Kidney (tissue), 14 donors: ENCODE data around the gene USP33. TPM values are rescaled to one million over a fixed set of nuclear protein-coding genes. Genes with fewer than 3 reads are reported as not detected.

Source experiments
- DNase-seq, 5 donors: peaks; one replicate each; pipeline ENCODE4 v3.0.0-alpha.2; 2013 to 2020
- FAIRE-seq: peaks from 2 replicates; lab custom pipeline; 2012; peaks lifted over from hg19 to GRCh38; lab: Jason Lieb, UNC
- H3K27ac ChIP-seq, 2 donors: one replicate each; pipeline ENCODE4 v1.7.0; 2013; ENCODE audit warnings: low read depth in 2 of 2, low read length in 2 of 2, inconsistent platforms in 1 of 2
- H3K27me3 ChIP-seq: one replicate; pipeline ENCODE4 v1.7.1; 2013; ENCODE audit warnings: low read length, inconsistent platforms; ENCODE audit not compliant: control insufficient read depth, insufficient read depth
- H3K36me3 ChIP-seq, 3 donors: one replicate each; pipeline versions ENCODE4 v1.7.0 to v1.7.1; 2013; ENCODE audit warnings: low read length in 3 of 3, control low read depth in 1 of 3, inconsistent platforms in 1 of 3; ENCODE audit not compliant: insufficient read depth in 3 of 3, control insufficient read depth in 2 of 3
- H3K4me1 ChIP-seq, 3 donors: one replicate each; pipeline versions ENCODE4 v1.7.0 to v1.7.1; 2013; ENCODE audit warnings: low read length in 3 of 3, inconsistent platforms in 1 of 3, low read depth in 1 of 3; ENCODE audit not compliant: control insufficient read depth in 2 of 3, insufficient read depth in 2 of 3
- H3K4me3 ChIP-seq, 3 donors: one replicate each; pipeline versions ENCODE4 v1.7.0 to v1.8.1; 2013; ENCODE audit warnings: low read length in 3 of 3, control low read depth in 1 of 3, inconsistent platforms in 1 of 3
- H3K9ac ChIP-seq, 3 donors: one replicate each; pipeline versions ENCODE4 v1.7.0 to v1.7.1; 2013; ENCODE audit warnings: low read length in 3 of 3, control low read depth in 1 of 3, inconsistent platforms in 1 of 3
- H3K9me3 ChIP-seq, 3 donors: one replicate each; pipeline versions ENCODE4 v1.7.0 to v1.7.1; 2013; ENCODE audit warnings: low read length in 3 of 3, control low read depth in 1 of 3, inconsistent platforms in 1 of 3; ENCODE audit not compliant: control insufficient read depth in 2 of 3, insufficient read depth in 1 of 3
- intact Hi-C: fragments of 100-400 bp; cut with DNase I; formaldehyde crosslinking; loops from one replicate; pipeline ENCODE4 v1.11.1; 2022
- polyA plus RNA-seq: library from polyadenylated mRNA; stranded (reverse); fragments of 350-450 nt; fragmentation: Illumina TruSeq; extraction: RNeasy Lipid Tissue Mini Kit (QIAGEN cat#74804); gene quantifications from one replicate; pipeline ENCODE4 v1.2.3, GENCODE V29; 2014; ENCODE audit warnings: low read depth, low replicate concordance; ENCODE audit not compliant: insufficient read depth
- total RNA-seq: library from RNA; stranded (reverse); fragmentation: NEBNext Ultra II Directional; extraction: Animal tissue kit (Norgen Biotek cat#: 25700); gene quantifications from one replicate; pipeline ENCODE4 v1.2.1, GENCODE V29; 2021
- TF ChIP-seq, protein P1 (sequence below): IDR thresholded peaks from 3 replicates; pipeline ENCODE4 v1.5.1; 2012; ENCODE audit warnings: mild to moderate bottlenecking, moderate library complexity, borderline replicate concordance; ENCODE audit not compliant: insufficient read depth; ENCODE audit errors: extremely low read depth
- donor health status: control.
- donor health status: control.
- donor health status: control.
- donor health status: control.
- donor health status: control.
- donor health status: DM: yes; HTN: yes; CAD: no.
- donor health status: Normal renal cell carcinoma (clear cell type).

Gene USP33
- total and polyA plus RNA-seq, 2 donors from 2014 or later: 25.7 to 63.3 TPM

DNA sequence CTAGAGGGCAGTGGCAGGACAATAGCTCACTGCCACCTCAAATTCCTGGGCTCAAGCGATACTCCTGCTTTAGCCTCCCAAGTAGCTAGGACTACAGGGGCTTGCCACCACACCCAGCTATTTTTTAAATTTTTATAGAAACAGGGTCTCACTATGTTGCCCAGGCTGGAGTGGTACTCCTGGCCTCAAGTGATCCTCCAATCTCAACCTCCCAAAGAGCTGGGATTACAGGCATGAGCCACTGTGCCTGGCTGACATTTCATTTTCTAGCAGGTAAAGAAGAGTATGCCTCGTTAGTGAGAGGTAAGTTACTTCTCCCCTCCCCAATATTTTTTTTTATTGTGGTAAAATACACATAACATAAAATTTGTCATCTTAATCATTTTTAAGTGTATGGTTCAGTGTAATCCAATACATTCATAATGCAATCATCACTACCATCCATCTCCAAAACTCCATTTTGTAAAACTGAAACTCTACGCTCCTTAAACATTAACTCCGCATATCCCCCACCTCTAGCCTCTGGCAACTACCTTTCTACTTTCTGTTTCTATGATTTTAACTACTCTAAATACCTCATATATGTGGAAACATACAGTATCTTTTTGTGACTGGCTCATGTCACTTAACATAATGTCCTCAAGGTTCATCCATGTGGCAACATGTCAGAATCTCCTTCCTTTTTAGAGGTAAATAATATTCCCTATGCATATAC is 99.6 kb downstream of the USP33 start:
- intact Hi-C loops: no loop called here
- Histone ChIP-seq H3K9me3 (no peaks in the 10 kb centered on the region), H3K4me1 (peaks cover 0 to 2% (median 0%) of the 10 kb centered on the region in 3 donors), H3K27ac (no peak overlapping the region), H3K4me3 (no peak overlapping the region), H3K27me3 (no peaks in the 10 kb centered on the region), H3K36me3 (no peaks in the 10 kb centered on the region), H3K9ac (no peak overlapping the region)
- TF ChIP-seq, protein P1, sequence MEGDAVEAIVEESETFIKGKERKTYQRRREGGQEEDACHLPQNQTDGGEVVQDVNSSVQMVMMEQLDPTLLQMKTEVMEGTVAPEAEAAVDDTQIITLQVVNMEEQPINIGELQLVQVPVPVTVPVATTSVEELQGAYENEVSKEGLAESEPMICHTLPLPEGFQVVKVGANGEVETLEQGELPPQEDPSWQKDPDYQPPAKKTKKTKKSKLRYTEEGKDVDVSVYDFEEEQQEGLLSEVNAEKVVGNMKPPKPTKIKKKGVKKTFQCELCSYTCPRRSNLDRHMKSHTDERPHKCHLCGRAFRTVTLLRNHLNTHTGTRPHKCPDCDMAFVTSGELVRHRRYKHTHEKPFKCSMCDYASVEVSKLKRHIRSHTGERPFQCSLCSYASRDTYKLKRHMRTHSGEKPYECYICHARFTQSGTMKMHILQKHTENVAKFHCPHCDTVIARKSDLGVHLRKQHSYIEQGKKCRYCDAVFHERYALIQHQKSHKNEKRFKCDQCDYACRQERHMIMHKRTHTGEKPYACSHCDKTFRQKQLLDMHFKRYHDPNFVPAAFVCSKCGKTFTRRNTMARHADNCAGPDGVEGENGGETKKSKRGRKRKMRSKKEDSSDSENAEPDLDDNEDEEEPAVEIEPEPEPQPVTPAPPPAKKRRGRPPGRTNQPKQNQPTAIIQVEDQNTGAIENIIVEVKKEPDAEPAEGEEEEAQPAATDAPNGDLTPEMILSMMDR: no peak
- FAIRE-seq (no peak), DNase-seq (no peak)

DNA sequence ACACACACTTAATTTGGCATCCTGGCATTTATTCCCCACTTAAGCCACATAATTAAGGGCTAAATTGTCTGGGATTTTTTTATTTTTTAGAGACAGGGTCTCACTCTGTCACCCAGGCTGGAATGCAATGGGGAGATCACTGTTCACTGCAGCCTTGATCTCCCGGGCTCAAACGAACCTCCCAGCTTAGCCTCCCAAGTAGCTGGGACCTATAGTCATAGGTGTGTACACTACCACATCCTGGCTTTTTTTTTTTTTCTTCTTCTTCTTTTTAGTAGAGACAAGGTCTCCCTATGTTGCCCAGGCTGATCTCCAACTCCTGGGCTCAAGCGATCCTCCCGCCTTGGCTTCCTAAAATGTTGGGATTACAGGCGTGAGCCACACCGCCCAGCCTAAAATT is 101.4 kb downstream of the USP33 start:
- intact Hi-C loops: no loop called here

DNA sequence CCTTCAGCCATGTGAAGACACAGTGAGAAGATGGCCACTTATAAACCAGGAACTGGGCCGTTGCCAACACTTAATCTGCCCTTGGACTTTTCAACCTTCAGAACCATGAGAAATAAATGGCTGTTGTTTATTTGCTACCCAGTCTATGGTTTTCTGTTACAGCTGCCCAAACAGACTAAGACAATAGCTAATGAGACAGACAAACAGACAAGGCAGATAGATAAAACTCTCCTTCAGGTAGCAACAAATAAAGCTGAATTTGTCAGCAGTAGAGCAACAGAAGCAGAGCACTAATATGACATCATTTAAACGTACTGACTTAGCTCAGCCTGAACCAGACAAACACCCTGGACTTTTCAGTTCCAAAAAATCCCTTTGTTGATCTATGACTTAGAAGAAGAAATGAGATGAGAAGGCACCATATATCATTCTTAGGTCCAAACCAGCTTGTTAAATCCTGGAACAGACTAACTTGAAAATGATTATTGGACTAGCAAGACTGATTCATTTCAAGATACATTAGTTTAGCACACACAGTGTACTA is 104.1 kb downstream of the USP33 start:
- DNase-seq: no peak
- Histone ChIP-seq H3K4me3 (no peak overlapping the region), H3K27me3 (no peaks in the 10 kb centered on the region), H3K9ac (no peak overlapping the region), H3K4me1 (no peaks in the 10 kb centered on the region), H3K36me3 (peaks cover 0 to 2% (median 0%) of the 10 kb centered on the region in 3 donors), H3K27ac (no peak overlapping the region), H3K9me3 (peaks cover 0 to 5% (median 0%) of the 10 kb centered on the region in 3 donors)
- TF ChIP-seq, protein P1: no peak
- FAIRE-seq: no peak
- intact Hi-C loops: no loop called here

More for the DNA sequence above, 101.4 kb downstream of the USP33 start:
- H3K27ac ChIP-seq: no peak overlapping the region
- no peak for DNase-seq
- no peaks in the 10 kb centered on the region for H3K4me1 ChIP-seq
- H3K4me3 ChIP-seq: no peak overlapping the region
- no peaks in the 10 kb centered on the region for H3K36me3 ChIP-seq
- H3K9ac ChIP-seq: no peak overlapping the region
- no peak for FAIRE-seq
- TF ChIP-seq, protein P1: no peak
- no peaks in the 10 kb centered on the region for H3K9me3 ChIP-seq
- H3K27me3 ChIP-seq: no peaks in the 10 kb centered on the region
